ENCODE results near the gene CHRND. TPM values are rescaled to one million over a fixed set of nuclear protein-coding genes. Genes with fewer than 3 reads are reported as not detected.

Gene CHRND
- total RNA-seq, 1 donor from 2014 or later = not detected

DNA sequence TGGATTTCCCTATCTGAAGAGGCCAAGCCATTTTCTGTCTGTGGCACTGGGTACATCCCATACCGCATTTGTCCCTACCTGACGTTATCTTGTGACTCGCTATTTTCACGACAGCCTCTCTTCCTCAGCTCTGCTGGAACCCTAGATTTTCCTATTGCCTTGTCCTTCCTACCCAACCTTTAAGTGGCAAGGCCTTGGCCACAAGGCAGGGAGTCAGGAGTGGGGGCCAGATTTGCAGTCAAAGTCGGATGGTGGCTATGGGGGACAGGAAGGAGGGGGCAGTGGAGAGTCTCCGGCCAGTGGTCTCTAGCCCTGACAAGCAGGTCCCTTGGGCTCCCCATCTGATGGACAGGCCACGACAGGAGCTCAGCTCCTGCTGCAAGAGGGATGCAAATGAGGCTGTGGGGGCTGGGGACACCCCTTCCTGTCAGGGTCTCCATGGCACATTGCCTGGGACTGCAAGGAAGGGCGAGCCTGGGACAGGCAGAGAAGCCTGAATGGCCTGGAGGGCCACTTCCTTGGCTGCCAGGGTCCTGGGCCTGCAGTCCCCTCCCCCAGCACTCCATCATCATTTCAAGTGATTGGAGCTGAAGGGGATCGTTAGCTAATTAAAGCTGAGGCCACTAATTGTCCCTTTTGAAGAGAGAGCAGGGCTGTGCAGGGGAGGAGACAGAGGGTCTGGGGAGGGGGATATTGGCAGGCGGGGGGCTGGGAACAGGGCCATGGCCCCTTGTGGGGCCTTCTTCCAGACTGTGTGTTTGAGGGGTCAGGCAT is 32.1 kb upstream of the CHRND start:
- no peak for DNase-seq (ENCODE audit: low read depth)
- TF ChIP-seq, protein P1, sequence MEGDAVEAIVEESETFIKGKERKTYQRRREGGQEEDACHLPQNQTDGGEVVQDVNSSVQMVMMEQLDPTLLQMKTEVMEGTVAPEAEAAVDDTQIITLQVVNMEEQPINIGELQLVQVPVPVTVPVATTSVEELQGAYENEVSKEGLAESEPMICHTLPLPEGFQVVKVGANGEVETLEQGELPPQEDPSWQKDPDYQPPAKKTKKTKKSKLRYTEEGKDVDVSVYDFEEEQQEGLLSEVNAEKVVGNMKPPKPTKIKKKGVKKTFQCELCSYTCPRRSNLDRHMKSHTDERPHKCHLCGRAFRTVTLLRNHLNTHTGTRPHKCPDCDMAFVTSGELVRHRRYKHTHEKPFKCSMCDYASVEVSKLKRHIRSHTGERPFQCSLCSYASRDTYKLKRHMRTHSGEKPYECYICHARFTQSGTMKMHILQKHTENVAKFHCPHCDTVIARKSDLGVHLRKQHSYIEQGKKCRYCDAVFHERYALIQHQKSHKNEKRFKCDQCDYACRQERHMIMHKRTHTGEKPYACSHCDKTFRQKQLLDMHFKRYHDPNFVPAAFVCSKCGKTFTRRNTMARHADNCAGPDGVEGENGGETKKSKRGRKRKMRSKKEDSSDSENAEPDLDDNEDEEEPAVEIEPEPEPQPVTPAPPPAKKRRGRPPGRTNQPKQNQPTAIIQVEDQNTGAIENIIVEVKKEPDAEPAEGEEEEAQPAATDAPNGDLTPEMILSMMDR (conservative IDR thresholded peaks at IDR 0.05; ENCODE audit: low read depth, low read length) = no peak
- H3K4me3 ChIP-seq (ENCODE audit: low read depth, low read length) = no peak overlapping the region

DNA sequence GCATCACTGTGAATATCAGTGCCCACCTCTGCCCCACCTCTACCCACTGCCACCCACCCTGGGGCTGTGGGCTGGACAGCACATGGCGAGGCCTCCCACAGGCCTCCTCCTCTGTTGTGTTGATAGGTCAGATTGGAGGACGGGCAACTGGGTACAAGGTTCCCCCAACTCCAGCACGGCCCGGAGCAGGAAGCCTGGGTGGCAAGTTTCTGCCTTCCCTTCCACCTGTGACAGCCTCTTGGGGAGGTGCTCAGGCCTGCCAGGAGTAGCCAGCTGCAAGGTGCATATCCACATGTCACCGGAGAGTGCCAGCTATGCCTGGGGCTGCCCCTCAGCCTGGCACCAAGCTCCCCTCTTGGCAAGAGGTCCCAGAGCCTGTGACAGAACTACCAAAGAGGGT is 31.4 kb upstream of the CHRND start:
- no peak for DNase-seq (ENCODE audit: low read depth)
- no peak overlapping the region for H3K4me3 ChIP-seq (ENCODE audit: low read depth, low read length)
- TF ChIP-seq, protein P1 (conservative IDR thresholded peaks at IDR 0.05; ENCODE audit: low read depth, low read length) = no peak

DNA sequence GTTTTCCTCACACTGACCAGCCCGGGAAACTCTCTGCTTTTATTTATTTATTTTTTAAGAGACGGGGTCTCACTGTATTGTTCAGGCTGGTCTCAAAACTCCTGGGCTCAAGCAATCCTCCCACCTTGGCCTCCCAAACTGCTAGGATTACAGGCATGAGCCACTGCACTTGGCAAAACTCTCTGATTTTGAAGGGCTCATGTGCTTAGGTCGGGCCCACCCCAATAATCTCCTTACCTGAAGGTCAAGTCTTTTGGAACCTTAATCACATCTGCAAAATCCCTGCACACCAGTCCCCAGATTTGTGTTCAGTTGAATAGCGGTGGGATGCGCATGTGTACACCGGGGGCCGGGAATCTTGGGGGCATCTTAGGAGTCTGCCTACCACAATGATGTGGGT is 30.7 kb upstream of the CHRND start:
- TF ChIP-seq, protein P1 (conservative IDR thresholded peaks at IDR 0.05; ENCODE audit: low read depth, low read length) = no peak
- DNase-seq (ENCODE audit: low read depth) = no peak
- no peak overlapping the region for H3K4me3 ChIP-seq (ENCODE audit: low read depth, low read length)

DNA sequence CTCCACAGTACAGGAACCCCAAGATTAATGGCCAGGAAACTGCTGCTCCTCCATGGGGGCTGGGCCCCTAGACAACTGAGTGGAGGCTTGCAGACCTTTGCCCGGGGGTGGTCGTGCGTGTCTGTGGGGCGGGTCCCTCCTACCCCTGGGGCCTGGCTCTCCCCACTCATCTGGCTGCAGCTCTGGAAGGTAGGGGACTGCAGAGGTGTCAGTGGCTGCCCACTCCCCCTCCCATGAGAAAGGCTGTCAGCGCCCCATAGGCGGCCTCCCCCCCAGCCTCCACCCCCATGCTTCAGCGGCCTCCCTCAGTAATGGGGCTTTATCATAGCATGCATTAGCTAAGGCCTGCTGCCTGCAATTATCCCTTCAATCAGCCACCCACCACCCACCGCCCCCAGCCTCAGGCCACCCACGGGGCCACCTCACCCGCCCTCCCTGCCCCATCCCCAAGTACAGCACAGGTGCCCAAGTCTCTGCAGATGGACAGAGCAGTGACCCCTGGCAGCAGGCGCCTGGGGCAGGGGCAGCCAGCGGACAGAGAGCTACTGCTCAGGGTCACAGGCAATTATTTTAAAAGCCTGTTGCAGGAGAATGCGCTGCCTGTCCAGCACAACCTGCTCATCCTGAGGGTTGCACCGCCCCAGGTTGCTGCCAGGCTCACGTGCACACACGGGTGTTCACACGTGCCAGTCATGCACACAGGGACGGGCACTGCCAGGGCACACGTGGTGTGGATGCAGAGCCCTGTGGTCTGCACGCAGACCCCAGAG is 29.3 kb upstream of the CHRND start:
- H3K4me3 ChIP-seq (ENCODE audit: low read depth, low read length) = no peak overlapping the region
- TF ChIP-seq, protein P1 (conservative IDR thresholded peaks at IDR 0.05; ENCODE audit: low read depth, low read length) = no peak
- DNase-seq (ENCODE audit: low read depth) = no peak

DNA sequence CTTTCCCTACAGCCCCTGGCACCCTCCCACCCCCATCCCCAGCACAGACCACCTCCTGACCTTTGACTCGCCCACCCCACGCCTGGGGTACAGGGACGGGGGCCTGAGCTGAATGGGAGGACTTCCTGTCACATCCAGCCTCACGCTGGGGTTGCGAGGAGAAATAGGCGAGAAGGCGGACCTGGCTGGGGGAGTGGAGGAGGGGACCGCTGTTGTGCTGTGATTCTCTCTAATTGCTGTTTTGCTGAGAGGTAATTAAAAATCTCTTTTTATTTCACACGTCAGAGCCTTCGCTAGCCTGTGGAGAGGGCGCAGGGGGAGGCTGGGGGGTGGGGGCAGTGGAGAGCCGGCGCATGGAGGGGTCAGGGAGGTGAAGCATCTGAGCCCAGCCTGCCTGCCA is 28.6 kb upstream of the CHRND start:
- DNase-seq (ENCODE audit: low read depth) = no peak
- TF ChIP-seq, protein P1 (conservative IDR thresholded peaks at IDR 0.05; ENCODE audit: low read depth, low read length) = no peak
- no peak overlapping the region for H3K4me3 ChIP-seq (ENCODE audit: low read depth, low read length)

DNA sequence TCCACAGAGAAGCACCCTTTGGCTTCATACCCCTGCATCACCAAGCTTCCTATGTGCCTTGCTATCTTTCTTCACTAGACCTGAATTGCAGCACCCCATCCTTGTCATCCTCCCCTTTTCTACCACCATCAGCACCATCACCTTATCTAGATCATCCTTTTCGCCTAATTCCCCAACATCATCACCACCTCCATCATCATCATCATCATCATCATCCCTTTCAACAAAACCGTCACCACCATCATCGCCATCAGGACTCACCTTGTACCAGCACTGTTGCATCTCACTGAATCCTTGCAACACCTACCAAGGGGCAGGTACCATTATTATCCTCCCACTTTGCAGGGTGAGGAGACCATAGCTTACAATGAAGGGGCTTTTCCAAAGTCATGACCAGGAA is 27.5 kb upstream of the CHRND start:
- H3K4me3 ChIP-seq (ENCODE audit: low read depth, low read length) = no peak overlapping the region
- no peak for DNase-seq (ENCODE audit: low read depth)
- TF ChIP-seq, protein P1 (conservative IDR thresholded peaks at IDR 0.05; ENCODE audit: low read depth, low read length) = no peak

All from epithelial cell of proximal tubule (primary cell).